GM12865 (cell line): ENCODE measurements around the gene ZNF674.

Source experiments
- DNase-seq: peaks from one replicate; pipeline ENCODE4 v3.0.0; 2010; ENCODE audit warnings: low read depth
- H3K4me3 ChIP-seq: 2 replicates; pipeline ENCODE4 v1.5.1; 2011; ENCODE audit warnings: mild to moderate bottlenecking, low read depth, low read length, control low read depth
- TF ChIP-seq, protein P1 (sequence below): IDR thresholded peaks from 2 replicates; pipeline ENCODE4 v1.5.1; 2011; ENCODE audit warnings: low read length, control low read depth, low read depth, inconsistent platforms; ENCODE audit not compliant: insufficient read depth; ENCODE audit errors: missing control alignments

The ZNF674 gene

DNA sequence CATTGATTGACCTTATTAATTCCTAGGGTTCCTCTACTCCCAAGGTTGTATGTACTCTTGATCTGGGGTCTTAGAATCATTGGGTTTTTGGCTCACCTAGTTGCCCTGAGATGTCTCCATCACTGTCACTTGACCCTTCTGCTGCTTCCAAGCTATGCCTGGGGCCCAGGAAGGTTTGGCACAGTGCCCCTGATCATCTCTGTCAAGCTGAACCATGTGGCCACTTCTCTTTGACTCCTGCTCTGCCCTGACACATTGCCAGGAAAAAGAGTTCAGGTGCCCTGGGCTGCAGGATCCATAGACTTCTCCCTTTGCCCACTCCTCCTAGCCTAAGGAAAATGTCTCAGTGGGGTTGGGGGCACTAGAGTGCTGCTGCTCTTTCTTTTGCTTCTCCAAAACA lies 24.4 kb upstream of the ZNF674 start:
- no peak for DNase-seq
- no peak overlapping the region for H3K4me3 ChIP-seq
- TF ChIP-seq, protein P1, sequence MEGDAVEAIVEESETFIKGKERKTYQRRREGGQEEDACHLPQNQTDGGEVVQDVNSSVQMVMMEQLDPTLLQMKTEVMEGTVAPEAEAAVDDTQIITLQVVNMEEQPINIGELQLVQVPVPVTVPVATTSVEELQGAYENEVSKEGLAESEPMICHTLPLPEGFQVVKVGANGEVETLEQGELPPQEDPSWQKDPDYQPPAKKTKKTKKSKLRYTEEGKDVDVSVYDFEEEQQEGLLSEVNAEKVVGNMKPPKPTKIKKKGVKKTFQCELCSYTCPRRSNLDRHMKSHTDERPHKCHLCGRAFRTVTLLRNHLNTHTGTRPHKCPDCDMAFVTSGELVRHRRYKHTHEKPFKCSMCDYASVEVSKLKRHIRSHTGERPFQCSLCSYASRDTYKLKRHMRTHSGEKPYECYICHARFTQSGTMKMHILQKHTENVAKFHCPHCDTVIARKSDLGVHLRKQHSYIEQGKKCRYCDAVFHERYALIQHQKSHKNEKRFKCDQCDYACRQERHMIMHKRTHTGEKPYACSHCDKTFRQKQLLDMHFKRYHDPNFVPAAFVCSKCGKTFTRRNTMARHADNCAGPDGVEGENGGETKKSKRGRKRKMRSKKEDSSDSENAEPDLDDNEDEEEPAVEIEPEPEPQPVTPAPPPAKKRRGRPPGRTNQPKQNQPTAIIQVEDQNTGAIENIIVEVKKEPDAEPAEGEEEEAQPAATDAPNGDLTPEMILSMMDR, result no peak

DNA sequence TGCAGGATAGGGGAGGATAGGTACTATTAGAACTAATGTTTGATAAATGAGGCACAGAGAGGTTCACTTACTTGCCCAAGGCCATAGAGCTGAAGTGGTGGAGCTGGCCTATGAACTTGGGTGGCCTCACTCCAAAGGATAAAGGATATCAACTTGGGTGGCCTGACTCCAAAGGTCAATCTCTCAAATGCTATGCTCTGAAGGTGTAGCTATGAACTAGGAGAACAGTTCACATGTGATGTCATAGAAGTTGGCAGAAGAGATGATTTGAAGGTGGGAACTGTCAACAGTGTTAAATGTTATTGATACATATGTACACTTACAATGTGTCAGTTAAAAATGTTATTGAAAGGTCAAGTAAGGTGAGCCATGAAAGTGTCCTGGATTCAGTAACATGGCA lies 22.2 kb upstream of the ZNF674 start:
- H3K4me3 ChIP-seq, result no peak overlapping the region
- TF ChIP-seq, protein P1, result no peak
- no peak for DNase-seq

DNA sequence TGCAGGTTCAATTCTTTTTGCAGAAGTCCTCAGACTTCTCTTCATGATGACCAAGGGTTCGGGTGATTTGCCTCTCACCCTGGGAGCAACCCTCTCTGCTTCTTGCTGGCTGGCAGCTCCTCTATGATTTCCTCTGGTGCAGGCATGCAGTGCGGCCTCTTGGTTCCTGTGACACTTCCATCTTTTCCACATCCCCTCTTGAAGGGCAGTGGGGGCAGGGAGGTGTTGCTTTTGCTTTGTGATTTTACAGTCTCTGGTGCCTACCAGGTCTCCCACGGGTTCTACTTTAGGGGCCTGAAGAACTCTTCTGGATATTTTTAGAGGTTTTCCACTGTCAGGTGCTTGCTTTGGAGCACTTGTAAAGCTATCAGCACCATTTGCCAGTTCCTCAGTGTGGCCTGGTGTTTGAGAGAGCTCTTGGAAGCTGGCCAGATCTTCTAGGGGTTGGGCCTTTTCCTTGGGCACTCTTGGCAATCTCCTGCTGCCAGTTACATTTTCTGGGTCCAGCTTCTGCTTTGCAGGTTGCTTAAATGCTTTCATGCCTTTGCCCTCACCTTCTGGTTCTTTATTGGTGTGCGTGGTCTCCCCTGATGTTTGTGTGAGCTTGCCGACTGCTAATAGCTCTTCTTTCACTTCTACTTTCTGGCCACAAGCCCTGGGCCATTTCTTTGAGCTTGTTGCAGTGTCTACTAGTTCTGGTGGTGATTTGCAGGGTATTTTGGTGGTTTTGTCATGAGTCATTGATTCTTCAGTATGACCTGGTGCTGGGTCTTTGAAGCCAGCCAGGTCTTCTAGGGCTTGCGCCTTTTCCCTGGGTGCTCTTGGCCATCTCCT lies 16.8 kb upstream of the ZNF674 start:
- peak overlapping the region; percentile 20 for H3K4me3 ChIP-seq
- TF ChIP-seq, protein P1, result no peak
- DNase-seq, result peak; percentile 92

DNA sequence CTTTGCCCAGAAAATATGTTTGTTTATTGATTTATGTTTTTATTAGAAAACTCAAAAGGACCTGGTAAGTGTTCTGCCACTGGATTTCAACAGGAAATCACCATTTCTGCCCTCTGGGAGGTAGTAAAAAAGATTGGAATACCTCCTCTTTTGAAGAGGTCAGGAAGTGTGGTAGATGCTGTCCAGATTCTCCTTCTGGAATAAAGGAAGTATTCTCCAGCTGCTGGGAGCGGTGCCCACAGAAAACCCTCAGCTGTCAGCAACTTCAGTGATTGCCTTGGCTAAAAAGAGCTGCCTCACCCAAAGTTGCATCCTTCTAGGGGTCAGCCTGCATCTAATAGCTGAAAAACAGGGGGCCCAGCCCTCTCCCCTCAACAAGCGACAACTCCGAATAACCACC lies 13.8 kb upstream of the ZNF674 start:
- no peak for DNase-seq
- H3K4me3 ChIP-seq, result no peak overlapping the region
- TF ChIP-seq, protein P1, result no peak

DNA sequence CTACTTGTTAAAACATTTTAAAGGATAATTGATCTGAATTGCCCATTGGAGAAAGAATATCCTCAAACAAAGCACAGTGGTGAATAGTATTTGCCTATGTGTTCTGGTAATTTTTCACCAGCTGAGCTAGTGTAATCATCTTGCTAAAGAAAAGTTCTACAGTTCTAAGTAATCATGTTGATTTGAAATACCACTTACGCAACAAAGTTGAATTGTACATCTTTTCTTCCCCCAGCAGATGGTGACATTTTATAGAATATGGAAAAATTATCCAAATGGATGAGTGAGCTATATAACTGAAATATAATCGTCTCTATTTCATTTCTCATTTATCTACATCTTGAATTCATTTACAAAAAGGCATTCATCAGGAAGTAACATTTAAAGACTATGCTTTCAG lies 9.7 kb upstream of the ZNF674 start:
- TF ChIP-seq, protein P1, result no peak
- DNase-seq, result peak; percentile 5
- H3K4me3 ChIP-seq, result no peak overlapping the region

DNA sequence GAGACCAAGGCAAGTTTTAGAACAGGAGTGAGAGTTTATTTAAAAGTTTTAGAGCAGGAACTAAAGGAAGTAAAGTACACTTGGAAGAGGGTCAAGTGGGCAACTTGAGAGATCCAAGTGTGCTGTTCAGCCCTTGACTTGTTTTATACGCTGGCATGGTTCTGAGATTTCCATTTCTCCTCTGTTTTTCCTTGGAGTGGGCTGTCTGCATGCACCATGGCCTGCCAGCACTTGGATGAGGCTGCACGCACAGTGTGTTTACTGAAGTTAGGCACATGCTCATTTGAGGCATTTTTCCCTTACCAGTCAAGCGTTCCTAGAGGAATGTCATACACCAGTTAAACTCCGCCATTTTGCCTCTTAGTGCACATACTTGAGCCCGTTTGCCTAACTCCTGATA lies 8.7 kb upstream of the ZNF674 start:
- DNase-seq, result no peak
- TF ChIP-seq, protein P1, result no peak
- H3K4me3 ChIP-seq, result no peak overlapping the region
